GM18526 (cell line): ENCODE data around the gene CD47.

Experiments used
- POLR2A ChIP-seq: IDR thresholded peaks from 3 replicates; pipeline ENCODE4 v1.6.1; 2011; ENCODE audit not compliant: insufficient read length; ENCODE audit errors: extremely low read depth

Gene CD47

DNA sequence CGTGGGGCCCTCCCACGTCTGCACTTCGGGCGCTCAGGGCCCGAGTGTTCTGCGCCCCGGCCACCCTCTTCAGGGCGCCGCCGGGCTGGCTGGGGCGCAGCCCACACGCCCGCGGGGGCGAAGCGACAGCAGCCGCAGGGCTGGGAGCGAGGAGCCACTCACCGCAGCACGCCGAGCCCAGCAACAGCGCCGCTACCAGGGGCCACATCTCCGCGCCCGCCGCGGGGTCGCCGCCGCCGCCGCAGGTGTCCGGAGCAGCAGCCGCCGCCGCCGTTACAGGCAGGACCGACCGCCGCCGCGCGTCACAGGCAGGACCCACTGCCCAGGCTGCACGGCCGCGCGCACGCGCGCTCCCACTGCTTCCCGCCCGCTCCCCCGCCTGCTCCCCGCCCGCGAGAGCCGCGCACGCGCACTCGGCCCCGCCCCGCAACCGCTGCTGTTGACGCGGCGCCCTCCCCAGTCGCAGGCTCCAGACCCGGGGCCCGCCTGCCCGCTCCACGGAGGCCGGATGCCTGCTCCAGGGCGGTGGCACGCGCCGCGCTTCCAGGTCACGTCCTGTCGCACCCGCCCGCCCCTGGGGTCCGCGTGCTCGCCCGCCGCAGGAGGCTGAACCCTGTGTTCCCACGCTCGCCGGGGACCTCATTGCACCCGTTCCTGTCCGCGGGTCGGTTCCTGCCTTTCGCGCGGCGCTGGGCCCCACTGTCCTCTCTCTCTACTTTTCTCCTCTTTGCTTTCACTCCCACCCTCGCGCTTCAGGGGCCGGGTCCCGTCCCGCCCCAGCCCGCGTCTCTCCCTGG is at the start of gene CD47:
TSS of gene CD47 (minus strand) at position 331 of the 797 bp plus-strand sequence. CDS start at position 208, 123 bp downstream.
- peak; percentile 76 for TF ChIP-seq POLR2A

DNA sequence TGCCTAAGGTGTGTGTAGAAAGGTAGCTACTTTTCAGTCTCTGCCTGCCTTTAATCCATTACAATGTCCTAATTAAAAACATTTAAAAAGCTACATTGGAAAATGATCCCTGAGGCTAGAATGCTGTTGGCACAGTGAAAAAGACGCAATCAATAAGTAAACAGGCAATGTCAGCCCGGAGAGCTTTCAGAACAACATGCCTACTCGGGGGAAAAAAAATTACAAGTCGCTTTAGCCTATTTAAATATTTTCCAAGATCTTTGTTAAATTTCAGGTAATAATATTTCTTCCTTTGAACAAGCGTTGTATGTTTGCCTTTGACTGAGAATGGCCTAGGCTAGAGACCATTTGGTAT is 46.6 kb upstream of the CD47 start:
- TF ChIP-seq POLR2A = no peak

DNA sequence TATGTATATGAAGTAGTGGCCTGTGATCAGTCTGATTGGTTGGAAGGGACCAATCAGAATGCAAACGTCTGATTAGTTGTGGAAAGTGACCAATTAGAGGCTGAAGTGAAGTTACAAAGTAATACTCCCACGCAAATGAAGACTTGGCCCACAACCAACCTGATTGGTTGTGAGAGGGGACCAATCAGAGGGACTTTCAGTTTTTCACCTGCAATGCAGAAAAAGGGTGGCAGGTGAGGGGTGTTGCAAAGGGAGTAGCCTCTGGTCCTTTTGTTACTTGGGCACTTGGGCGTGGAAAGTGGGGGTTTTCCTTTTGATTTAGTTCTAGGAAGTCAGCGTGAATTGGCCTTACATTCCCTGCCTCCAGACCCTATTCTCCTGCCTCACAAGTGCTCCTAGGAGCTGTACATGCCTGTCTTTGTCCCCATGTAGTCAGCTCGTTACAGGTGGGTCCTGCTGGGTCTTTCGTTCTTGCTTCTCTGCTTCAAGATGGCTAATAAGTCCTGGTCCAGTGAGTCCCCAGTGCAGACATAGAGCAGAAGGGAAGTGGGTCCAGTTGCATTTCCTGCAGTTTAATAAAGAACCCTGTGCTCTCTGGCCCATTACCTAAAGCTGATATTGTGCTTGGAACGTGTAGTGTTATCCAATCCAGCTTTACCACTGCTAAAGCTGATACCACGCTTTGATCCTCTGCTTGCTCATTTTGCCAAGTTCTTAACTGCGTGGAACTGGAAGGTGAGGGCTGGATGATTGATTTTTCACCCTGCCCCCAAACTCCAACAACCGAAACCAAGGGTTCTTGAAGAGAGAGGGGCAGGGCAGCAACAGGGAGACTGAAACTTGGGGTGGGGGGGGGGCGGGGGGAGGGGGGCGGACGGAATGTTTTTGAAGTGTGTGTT is 46.0 kb upstream of the CD47 start:
- no peak for TF ChIP-seq POLR2A

DNA sequence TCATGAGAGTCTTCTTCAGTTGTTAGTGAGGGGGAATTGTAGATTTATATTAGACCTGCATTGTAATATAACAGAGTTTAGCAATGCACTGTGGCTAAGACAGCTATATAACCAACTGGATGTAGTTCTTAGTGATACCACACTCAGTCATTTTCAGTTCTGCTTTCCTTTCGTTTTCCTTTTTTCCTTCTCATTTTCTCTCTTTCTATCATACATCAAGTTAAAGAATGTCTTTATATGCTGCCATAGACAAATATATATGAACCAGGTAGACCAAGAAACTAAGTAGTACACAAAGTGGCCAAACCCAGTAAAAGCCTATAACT is 43.7 kb upstream of the CD47 start:
- TF ChIP-seq POLR2A = no peak

DNA sequence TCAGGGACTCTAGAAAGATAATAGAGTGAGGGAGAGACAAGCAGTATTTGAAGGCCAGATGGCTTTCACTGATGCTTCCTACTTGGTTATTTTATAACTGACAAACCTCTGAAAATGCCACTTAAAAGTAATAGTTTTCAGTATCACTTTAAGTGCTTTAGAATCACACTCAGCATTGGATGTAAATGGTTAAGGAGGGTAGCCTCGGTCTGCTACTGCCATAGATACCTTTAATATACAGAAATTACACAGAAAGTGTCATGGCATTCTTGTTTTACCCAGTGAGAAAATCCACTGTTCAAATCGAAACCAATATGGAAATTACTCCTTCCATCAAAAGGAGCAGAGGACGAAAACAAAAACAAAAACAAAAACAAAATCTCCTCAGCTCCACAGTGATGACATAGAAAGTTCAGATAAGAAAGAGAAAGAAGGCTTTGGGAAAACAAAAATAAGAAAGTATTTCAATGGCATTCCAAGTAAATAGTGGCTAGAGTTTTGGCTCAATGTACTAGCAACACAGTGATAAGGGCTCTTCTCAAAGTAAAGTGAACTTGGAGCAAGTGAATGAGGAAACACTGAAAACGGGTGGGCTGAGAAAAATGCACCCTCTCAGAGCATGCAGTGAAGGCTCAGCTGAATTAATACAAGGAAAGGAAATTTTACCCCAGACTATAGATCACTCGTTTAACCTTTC is 43.2 kb upstream of the CD47 start:
- TF ChIP-seq POLR2A = no peak

DNA sequence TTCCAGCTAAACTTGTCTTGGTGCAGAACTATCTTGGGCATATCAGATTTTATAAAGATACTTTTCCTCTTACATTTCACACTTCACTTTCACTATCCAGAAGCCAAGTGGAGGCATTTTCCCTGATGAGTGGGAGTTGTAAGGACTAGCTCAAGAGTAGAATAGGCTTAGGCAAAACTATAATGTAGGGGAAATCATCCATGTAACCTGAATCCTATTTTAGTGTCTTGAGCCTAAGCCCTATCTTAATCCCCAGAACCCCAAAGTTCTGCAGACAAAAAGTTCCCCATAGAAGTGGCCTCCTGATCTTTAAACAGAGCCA is 42.2 kb upstream of the CD47 start:
- no peak for TF ChIP-seq POLR2A

DNA sequence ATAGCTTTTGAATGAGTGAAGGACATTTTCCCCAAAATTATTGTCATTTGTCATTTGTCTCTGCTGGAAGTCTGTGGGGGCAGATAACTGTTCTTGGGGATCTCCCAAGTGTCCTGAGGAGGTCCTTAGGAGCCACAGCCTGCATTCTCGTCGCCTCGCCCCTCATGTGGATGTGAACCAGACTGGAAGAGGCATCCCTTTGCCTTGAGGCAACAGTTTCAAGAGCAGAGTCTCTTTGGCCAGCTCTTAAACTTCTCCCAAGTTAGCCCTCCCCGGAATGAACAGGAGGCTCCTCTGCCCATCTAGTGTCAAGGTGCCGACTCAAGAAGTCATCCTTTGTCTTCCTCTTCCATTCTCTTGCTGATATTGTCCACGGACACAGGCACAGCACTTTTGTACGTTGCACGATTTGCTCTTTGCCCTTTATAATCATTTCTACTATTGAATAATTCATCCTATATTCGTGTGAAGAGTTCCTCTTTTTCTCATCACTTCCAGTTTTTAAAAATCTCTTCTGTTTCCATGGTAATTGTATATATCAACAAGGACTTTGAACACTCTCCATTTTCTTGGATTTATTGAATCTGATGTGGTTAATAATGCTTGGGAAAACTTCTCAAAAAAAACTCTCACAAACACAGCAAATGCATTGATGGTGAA is 40.8 kb upstream of the CD47 start:
- no peak for TF ChIP-seq POLR2A

DNA sequence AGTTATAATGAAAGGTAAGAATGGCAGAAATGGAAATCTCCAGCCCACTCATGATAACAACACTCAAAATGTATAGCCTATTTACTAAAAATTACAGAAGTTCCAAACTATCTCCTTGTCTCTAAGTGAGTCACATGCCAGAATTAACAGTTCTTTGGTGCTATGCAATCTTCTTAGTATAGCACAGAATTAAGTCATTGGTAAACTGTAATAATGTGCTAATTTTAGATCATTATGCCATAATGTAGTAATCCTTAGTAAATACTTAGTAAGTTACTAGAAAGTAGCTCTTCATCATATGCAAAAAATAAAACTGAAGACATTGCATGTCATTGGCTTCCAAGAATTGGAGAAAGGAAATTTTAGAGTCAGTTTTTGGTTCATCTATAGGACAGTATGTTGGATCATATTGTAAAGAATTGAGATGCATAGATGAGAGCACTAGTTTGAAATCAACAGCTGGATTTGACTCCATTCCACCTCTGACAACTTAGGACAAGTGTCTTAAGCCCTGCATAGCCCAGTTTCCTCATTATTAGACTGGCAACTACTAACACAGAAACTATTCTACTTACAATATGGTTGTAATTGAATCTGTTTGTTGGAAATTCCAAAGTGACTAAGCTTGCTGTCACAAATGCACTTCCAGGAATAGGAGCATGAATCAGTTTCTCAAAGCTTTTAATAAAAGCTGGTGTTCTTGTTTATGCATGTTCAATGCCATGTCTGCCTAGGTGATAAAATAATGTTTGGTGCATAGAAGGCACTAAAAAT is 40.1 kb upstream of the CD47 start:
- TF ChIP-seq POLR2A = no peak

DNA sequence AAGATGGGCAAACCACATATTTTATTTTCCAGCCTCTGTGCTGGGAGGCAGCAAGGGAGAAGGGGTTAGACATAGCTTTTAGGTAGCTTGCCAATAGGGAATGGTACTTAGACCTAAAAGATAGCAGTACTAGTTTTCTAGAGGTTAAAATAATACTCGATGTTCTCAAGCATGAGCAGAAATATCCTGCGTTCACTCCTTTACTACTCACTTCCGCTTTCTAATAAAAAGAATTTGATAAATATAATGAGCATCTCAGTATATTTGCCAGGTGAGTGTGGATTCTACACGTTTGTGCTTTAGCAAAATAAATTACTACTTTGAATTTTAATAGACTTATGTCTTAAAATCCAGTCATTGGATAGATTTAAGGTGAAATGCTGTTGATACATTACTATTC is 39.4 kb upstream of the CD47 start:
- TF ChIP-seq POLR2A = no peak

DNA sequence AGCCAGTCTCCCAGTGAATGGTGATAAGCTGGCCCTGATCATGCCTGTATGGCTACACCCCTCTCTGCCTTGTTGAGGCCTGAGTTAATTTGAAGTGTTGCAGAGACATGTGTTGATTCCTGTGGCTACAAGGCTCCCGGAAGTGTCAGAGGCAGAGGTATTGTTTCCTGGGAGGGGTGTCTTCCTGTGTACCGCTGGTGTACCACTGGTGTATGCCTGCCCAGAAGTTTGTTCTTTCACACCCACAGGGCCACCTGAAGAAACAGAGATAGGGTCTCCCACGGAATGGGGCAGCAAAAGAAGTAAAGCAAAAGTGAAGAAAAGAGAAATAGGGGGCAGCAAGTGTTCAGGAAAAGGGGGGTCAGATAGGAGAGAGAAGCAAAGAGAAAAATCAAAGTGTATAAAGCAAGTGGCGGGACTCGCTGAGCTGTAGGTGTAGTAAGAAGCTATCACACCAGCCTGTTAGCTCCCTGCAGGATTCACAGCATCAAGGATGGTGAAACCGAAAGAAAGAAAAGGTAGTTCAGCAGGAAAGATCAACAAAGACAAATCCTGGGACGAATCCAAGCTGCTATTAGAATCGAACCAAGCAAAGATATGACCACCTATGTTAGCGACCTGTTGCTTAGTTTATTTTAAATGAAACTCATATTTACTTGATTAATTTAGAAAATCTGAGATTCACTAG is 36.6 kb upstream of the CD47 start:
- no peak for TF ChIP-seq POLR2A

DNA sequence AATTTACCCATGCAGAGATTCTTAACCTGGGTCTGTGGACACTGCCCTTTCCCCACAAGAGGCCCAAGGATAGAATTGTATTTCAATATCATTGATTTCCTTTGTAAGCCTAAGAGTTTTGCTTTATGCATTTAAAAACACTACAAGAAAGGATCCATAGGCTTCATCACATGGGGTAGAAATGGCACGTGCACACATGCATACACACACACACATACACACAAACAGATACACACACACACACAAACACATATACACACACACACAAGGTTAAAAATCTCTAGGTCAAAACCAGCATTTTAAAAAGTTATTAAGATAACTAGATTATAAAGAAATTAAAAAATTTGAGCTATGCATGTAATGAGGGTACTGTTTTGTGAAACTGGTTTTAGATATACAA is 35.5 kb upstream of the CD47 start:
- no peak for TF ChIP-seq POLR2A

DNA sequence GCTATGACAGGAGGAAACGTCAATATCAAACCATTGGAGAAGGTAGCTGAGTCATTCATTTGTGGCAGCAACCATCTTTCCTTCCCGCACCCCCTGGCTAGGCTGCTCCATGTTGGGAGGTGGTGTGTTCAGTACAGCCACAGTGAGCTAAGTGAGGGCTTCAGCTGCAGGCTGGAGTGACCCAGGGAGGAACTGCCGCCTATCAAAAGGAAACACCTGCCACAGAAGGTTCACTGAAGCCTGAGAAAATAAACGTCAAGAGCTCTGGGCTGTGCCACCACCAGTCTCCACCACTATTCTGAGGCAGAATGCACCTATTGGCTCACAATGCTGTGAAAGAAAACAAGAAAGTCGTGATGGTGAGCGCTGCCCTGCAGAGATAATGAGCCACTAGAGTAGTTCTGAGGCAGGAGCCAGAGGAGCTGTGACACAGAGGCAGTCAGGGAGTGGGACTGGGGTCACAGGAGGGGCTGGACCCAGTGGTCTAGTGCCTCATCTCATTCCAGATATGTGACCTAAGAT is 34.8 kb upstream of the CD47 start:
- peak; percentile 82 for TF ChIP-seq POLR2A

DNA sequence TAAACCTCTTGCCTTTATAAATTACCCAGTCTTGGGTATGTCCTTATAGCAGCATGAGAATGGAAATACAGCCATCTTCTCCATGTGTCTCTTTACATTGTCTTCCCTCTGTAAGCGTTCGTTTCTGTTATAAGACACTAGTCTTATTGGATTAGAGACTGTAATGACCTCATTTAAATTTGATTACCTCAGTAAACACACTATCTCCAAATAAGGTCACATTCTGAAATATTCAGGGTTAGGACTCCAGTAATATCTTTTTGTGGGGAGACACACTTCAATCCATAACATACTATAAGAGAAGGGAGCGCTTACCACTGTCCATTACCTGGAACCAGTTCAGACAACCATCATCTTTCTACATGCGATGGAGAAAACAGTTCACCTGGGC is 34.3 kb upstream of the CD47 start:
- TF ChIP-seq POLR2A = no peak

DNA sequence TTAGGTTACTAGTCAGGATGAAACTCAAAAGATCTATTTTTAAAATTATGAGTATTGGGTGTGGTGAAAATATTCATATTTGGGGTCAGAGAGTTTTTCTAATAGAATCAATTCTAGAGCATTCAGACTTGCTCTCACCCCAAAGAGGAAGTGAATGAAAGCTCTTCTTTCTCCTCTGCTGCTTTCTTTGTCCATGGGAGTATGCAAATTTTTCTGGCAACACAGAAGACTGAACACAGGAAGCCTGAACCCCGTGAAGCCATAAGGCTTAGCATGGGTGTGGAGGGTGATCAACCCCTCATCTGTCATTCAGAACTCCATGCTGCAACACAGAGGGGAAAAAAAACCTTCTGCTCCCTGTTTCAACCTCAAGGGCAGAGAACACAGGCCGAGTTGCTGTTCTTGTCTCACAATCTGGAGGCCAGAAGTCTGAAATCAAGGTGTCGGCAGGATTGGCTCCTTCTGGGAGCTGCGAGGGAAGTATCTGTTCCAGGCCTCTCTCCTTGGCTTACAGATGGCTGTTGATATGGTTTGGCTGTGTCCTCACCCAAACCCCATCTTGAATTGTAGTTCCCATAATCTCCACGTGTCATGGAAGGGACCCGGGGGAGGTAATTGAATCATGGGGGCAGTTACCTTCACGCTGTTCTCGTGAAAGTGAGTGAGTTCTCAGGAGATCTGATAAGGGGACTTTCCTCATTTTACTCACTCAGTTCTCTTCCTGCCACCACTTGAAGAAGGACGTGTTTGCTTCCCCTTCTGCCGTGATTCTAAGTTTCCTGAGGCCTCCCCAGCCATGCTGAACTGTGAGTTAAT is 33.7 kb upstream of the CD47 start:
- peak; percentile 46 for TF ChIP-seq POLR2A

DNA sequence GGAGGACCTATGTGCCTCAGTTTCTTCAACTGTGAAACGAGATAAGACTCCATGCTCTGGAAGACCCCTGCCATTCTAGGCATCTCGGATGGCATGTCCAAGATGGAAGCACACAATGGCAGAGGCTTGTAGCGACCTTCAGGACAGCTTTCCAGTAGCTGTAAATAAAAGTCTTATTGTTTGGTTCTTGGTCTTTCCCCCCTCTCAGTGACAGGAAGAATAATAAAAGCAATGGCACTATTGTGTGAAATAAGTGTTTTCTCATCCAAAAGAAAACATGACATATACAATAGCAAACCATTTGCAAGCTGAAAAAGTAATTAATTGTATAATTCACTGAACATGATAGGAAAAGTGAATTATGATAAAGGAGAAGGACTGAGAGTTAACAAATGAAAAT is 32.5 kb upstream of the CD47 start:
- TF ChIP-seq POLR2A = no peak
